ENCODE measurements around the gene MYO3B.

Gene MYO3B

DNA sequence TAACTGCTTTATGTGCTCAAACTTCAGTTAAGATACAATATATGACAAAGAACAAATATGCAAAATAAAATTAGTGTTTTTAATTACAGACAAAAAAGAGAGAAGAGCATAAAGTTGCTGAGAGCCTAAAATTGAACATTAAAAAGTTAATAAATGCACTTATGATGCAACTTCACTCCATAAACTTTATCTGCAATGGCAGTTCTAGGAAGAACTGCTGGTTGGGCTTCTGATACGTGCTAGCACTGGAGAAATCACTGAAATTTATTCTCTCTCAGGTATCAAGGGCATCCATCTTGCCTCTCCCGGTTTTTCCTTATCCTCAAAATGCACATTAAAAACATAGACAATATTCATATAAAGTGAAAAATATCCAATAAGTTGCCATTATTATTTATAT, 35.7 kb downstream of the MYO3B start:
- H3K27ac ChIP-seq: no peak overlapping the region
- no peak for DNase-seq (ENCODE audit: low spot score)
- ChIA-PET POLR2A (ENCODE audit: low non-redundant PET) (no interaction called here), CTCF (no interaction called here)
- TF ChIP-seq, protein P1, sequence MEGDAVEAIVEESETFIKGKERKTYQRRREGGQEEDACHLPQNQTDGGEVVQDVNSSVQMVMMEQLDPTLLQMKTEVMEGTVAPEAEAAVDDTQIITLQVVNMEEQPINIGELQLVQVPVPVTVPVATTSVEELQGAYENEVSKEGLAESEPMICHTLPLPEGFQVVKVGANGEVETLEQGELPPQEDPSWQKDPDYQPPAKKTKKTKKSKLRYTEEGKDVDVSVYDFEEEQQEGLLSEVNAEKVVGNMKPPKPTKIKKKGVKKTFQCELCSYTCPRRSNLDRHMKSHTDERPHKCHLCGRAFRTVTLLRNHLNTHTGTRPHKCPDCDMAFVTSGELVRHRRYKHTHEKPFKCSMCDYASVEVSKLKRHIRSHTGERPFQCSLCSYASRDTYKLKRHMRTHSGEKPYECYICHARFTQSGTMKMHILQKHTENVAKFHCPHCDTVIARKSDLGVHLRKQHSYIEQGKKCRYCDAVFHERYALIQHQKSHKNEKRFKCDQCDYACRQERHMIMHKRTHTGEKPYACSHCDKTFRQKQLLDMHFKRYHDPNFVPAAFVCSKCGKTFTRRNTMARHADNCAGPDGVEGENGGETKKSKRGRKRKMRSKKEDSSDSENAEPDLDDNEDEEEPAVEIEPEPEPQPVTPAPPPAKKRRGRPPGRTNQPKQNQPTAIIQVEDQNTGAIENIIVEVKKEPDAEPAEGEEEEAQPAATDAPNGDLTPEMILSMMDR (conservative IDR thresholded peaks at IDR 0.05; ENCODE audit: low read depth): no peak

- ChIA-PET CTCF (interaction anchor here (0.6 kb wide), 1 partner anchor 126 kb away, joined by 3 read pairs; no protein-coding TSS in a partner anchor), POLR2A (ENCODE audit: low non-redundant PET) (no interaction called here)
- TF ChIP-seq, protein P1 (conservative IDR thresholded peaks at IDR 0.05; ENCODE audit: low read depth): no peak
- no peak for DNase-seq (ENCODE audit: low spot score)
- H3K27ac ChIP-seq: no peak overlapping the region
These were observed 36.5 kb downstream of the MYO3B start for GRCh38 chr2:170214309-170214948.

GRCh38 chr2:170215021-170215420, 37.1 kb downstream of the MYO3B start:
- CTCF ChIA-PET: interaction anchor here (0.6 kb wide), 2 partner anchors 27 to 126 kb away, joined by 3 read pairs; no protein-coding TSS in a partner anchor
- TF ChIP-seq, protein P1 (conservative IDR thresholded peaks at IDR 0.05; ENCODE audit: low read depth): no peak

GRCh38 chr2:170216428-170216827, 38.5 kb downstream of the MYO3B start:
- POLR2A ChIA-PET (ENCODE audit: low non-redundant PET): no interaction called here
- CTCF ChIA-PET: no interaction called here
- H3K27ac ChIP-seq: no peak overlapping the region
- DNase-seq (ENCODE audit: low spot score): no peak
- TF ChIP-seq, protein P1 (conservative IDR thresholded peaks at IDR 0.05; ENCODE audit: low read depth): no peak

More at GRCh38 chr2:170215021-170215420, 37.1 kb downstream of the MYO3B start:
- POLR2A ChIA-PET (ENCODE audit: low non-redundant PET): no interaction called here
- no peak for DNase-seq (ENCODE audit: low spot score)
- no peak overlapping the region for H3K27ac ChIP-seq

- ChIA-PET CTCF (no interaction called here), POLR2A (ENCODE audit: low non-redundant PET) (no interaction called here)
- DNase-seq (ENCODE audit: low spot score): no peak
- TF ChIP-seq, protein P1 (conservative IDR thresholded peaks at IDR 0.05; ENCODE audit: low read depth): no peak
- H3K27ac ChIP-seq: no peak overlapping the region
These were observed 39.0 kb downstream of the MYO3B start for GRCh38 chr2:170216981-170217380.

GRCh38 chr2:170217778-170218251, 39.9 kb downstream of the MYO3B start:
- no peak for DNase-seq (ENCODE audit: low spot score)
- POLR2A ChIA-PET (ENCODE audit: low non-redundant PET): no interaction called here
- CTCF ChIA-PET: no interaction called here
- TF ChIP-seq, protein P1 (conservative IDR thresholded peaks at IDR 0.05; ENCODE audit: low read depth): no peak
- H3K27ac ChIP-seq: no peak overlapping the region

All from RWPE1 (cell line).